GM06990 (cell line): ENCODE data around the gene MTX1.
A peak's percentile ranks its signal among the peaks of the same experiment; 100 is the strongest.

Experiments
- DNase-seq: peaks from one replicate; pipeline ENCODE4 v3.0.0-alpha.2; 2011; ENCODE audit not compliant: insufficient read length; ENCODE audit errors: extremely low read depth
- H3K27me3 ChIP-seq: replicated peaks from 2 replicates; pipeline ENCODE4 v1.6.0; 2011; ENCODE audit warnings: low read length; ENCODE audit not compliant: control insufficient read depth, insufficient read depth
- H3K36me3 ChIP-seq: 2 replicates; pipeline ENCODE4 v1.5.1; 2011; ENCODE audit warnings: low read length; ENCODE audit not compliant: control insufficient read depth, insufficient read depth
- H3K4me3 ChIP-seq: replicated peaks from 2 replicates; pipeline ENCODE4 v1.5.1; 2011; ENCODE audit warnings: low read depth, mild to moderate bottlenecking, control low read depth, low read length
- TF ChIP-seq, protein P1 (sequence below): IDR thresholded peaks from 2 replicates; pipeline ENCODE4 v1.5.1; 2011; ENCODE audit warnings: low read length, control low read depth, mild to moderate bottlenecking, inconsistent platforms; ENCODE audit not compliant: insufficient read depth, poor library complexity, severe bottlenecking

MTX1 gene

DNA sequence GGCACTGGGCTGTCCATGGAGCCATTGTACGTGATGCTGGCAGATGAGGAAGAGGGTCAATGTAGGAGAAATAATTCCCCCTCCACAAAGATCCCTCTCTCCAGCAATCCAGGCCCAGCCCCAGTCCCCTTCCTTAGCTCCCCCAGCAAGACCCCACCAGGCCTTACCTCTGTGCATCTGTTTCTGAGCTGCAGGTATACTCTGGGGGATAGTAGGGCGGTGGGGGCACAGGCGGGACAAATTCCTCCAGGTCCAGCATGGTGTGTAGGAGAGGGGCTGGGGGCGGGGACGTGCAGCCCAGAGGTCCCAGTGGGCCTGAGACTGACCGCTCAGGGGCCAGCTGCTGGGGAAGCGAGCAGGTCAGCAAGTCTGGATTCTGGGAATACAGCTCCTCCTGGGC, 43.1 kb downstream of the MTX1 start:
- no peaks in the 10 kb centered on the region for H3K27me3 ChIP-seq
- no peak for DNase-seq
- peaks cover 3% of the 10 kb centered on the region for H3K36me3 ChIP-seq
- H3K4me3 ChIP-seq, result no peak overlapping the region
- TF ChIP-seq, protein P1, sequence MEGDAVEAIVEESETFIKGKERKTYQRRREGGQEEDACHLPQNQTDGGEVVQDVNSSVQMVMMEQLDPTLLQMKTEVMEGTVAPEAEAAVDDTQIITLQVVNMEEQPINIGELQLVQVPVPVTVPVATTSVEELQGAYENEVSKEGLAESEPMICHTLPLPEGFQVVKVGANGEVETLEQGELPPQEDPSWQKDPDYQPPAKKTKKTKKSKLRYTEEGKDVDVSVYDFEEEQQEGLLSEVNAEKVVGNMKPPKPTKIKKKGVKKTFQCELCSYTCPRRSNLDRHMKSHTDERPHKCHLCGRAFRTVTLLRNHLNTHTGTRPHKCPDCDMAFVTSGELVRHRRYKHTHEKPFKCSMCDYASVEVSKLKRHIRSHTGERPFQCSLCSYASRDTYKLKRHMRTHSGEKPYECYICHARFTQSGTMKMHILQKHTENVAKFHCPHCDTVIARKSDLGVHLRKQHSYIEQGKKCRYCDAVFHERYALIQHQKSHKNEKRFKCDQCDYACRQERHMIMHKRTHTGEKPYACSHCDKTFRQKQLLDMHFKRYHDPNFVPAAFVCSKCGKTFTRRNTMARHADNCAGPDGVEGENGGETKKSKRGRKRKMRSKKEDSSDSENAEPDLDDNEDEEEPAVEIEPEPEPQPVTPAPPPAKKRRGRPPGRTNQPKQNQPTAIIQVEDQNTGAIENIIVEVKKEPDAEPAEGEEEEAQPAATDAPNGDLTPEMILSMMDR, result no peak

- TF ChIP-seq, protein P1, result no peak
- Histone ChIP-seq H3K4me3 (no peak overlapping the region), H3K27me3 (no peaks in the 10 kb centered on the region), H3K36me3 (peaks cover 7% of the 10 kb centered on the region)
- no peak for DNase-seq
These were observed 44.7 kb downstream of the MTX1 start for GRCh38 chr1:155253208-155253607.

GRCh38 chr1:155253797-155254196, 45.3 kb downstream of the MTX1 start:
- H3K4me3 ChIP-seq, result no peak overlapping the region
- H3K27me3 ChIP-seq, result no peaks in the 10 kb centered on the region
- DNase-seq, result no peak
- H3K36me3 ChIP-seq, result peaks cover 7% of the 10 kb centered on the region
- TF ChIP-seq, protein P1, result no peak

DNA sequence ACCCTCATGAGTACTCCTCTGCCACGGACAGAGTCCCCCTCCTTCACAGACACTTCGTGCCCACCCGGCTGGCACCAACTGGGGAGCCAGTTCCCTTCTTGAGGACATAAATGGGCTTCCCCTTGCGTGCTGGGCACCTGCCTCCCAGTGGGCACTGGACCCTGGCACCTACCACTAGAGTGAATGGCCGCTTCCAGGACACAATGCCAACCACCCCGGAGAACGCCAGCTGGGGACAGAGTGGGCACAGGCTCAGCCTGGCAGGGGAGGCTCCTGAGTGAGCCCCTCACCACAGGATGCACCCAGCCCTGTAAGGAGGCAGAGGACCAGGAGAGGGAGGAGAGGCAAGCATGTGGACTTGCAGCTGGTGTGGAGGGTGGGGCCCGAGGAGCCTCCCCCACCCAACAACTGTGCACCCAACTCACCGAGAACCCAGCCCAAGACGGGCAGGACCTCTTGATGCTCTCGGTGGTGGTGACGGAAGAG, 45.8 kb downstream of the MTX1 start:
- H3K27me3 ChIP-seq, result no peaks in the 10 kb centered on the region
- DNase-seq, result no peak
- H3K36me3 ChIP-seq, result peaks cover 7% of the 10 kb centered on the region
- TF ChIP-seq, protein P1, result no peak
- H3K4me3 ChIP-seq, result peak overlapping the region; percentile 77

- H3K4me3 ChIP-seq, result peak overlapping the region; percentile 77
- H3K27me3 ChIP-seq, result no peaks in the 10 kb centered on the region
- TF ChIP-seq, protein P1, result no peak
- no peak for DNase-seq
- peaks cover 7% of the 10 kb centered on the region for H3K36me3 ChIP-seq
These were observed 46.3 kb downstream of the MTX1 start for GRCh38 chr1:155254714-155255242.

- H3K4me3 ChIP-seq, result peak within 1 kb of the TSS; percentile 77
- peak; percentile 84 for DNase-seq
- TF ChIP-seq, protein P1, result no peak
- peaks cover 7% of the 10 kb centered on the region for H3K36me3 ChIP-seq
- no peaks in the 10 kb centered on the region for H3K27me3 ChIP-seq
These were observed 46.9 kb downstream of the MTX1 start, which contains the start of gene ENTREP3 for GRCh38 chr1:155255243-155256007. ENTREP3 (minus strand) TSS chr1:155255483; CDS start chr1:155254877, 606 bp downstream.
